K562 (cell line): ENCODE measurements around the gene TEX48. TPM values are rescaled to one million over a fixed set of nuclear protein-coding genes. Genes with fewer than 3 reads are reported as not detected.

Source experiments
- ATAC-seq: fragments of 200-7000 bp; cut with Tn5 transposase; 3 replicates; pipeline ENCODE4 v1.9.1; 2020; ENCODE audit warnings: moderate library complexity
- BruUV-seq: library from RNA; stranded (reverse); fragments of 400-500 nt; replicated peaks from 2 replicates; lab custom pipeline; 2021; lab: Mats Ljungman, UMichigan
- CTCF ChIA-PET: fragments of 300-600 bp; formaldehyde crosslinking; extraction: SDS; loops from one replicate; lab custom pipeline; 2021; ENCODE audit warnings: low intra/inter-chr PET ratio; lab: Yijun Ruan, JAX
- POLR2A ChIA-PET: fragments of 300-600, 350-650 bp; sonication (Branson Sonifier 250); formaldehyde crosslinking; extraction: SDS; loops from one replicate; lab custom pipeline; 2021; ENCODE audit warnings: antibody characterized with exemption, inconsistent platforms; lab: Yijun Ruan, JAX
- DNase-seq, 4 experiments: peaks; one replicate each; pipeline versions ENCODE4 v3.0.0 to v3.0.0-alpha.2; 2011 to 2018; ENCODE audit warnings: low spot score in 3 of 4, mixed read lengths in 3 of 4; ENCODE audit errors: extremely low read depth in 1 of 4
- FAIRE-seq: peaks from 2 replicates; lab custom pipeline; 2011; peaks lifted over from hg19 to GRCh38; lab: Jason Lieb, UNC
- H2AFZ ChIP-seq: 2 replicates; pipeline ENCODE4 v1.6.0; 2011; ENCODE audit warnings: low read depth, low read length, control low read depth, inconsistent platforms
- H3K27ac ChIP-seq: fragments of 200-600 bp; 3 replicates; pipeline ENCODE4 v1.8.0; 2011; ENCODE audit warnings: low read depth, mild to moderate bottlenecking, control low read depth, inconsistent platforms, low read length, moderate library complexity, mixed read lengths; ENCODE audit errors: extremely low read depth
- H3K27me3 ChIP-seq, 2 experiments: fragments of 300-600 bp in 1 of 2; 2 replicates in 1 of 2; 3 replicates in 1 of 2; pipeline versions ENCODE4 v1.6.0 to v1.8.0; 2011; ENCODE audit warnings: inconsistent platforms in 2 of 2, low read length in 2 of 2, mild to moderate bottlenecking in 1 of 2, mixed read lengths in 1 of 2, moderate library complexity in 1 of 2; ENCODE audit not compliant: control insufficient read depth in 2 of 2, insufficient read depth in 2 of 2
- H3K36me3 ChIP-seq: fragments of 300-600 bp; 3 replicates; pipeline ENCODE4 v1.8.0; 2011; ENCODE audit warnings: mild to moderate bottlenecking, low read length, inconsistent platforms; ENCODE audit not compliant: control insufficient read depth, insufficient read depth
- H3K4me1 ChIP-seq, 2 experiments: fragments of 200-600 bp in 1 of 2; replicated peaks in 1 of 2; 2 replicates in 1 of 2; 3 replicates in 1 of 2; pipeline versions ENCODE4 v1.5.1 to v1.8.0; 2011; ENCODE audit warnings: inconsistent platforms in 2 of 2, low read length in 2 of 2, mild to moderate bottlenecking in 1 of 2, mixed read lengths in 1 of 2, moderate library complexity in 1 of 2; ENCODE audit not compliant: control insufficient read depth in 2 of 2, insufficient read depth in 2 of 2
- H3K4me2 ChIP-seq: 2 replicates; pipeline ENCODE4 v1.6.1; 2011; ENCODE audit warnings: low read length, control low read depth, inconsistent platforms, mixed read lengths; ENCODE audit not compliant: insufficient read depth
- H3K4me3 ChIP-seq: fragments of 200-600 bp; sonication (generic), shearing (Covaris generic); 2 replicates; pipeline ENCODE4 v1.5.1; 2016; ENCODE audit warnings: control low read depth, inconsistent platforms
- H3K79me2 ChIP-seq: fragments of 200-600 bp; 3 replicates; pipeline ENCODE4 v1.8.0; 2011; ENCODE audit warnings: low read length, inconsistent platforms; ENCODE audit not compliant: control insufficient read depth, insufficient read depth
- H3K9ac ChIP-seq, 2 experiments: 2 replicates each; pipeline versions ENCODE4 v1.6.0 to v1.6.1; 2011; ENCODE audit warnings: low read depth in 2 of 2, low read length in 2 of 2, control low read depth in 1 of 2, inconsistent platforms in 1 of 2, mild to moderate bottlenecking in 1 of 2, mixed read lengths in 1 of 2; ENCODE audit not compliant: insufficient read depth in 1 of 2
- H3K9me1 ChIP-seq: one replicate; pipeline ENCODE4 v1.6.0; 2011; ENCODE audit warnings: inconsistent platforms, mild to moderate bottlenecking, low read length, moderate library complexity; ENCODE audit not compliant: control insufficient read depth, insufficient read depth
- H3K9me3 ChIP-seq: replicated peaks from 2 replicates; pipeline ENCODE4 v1.5.1; 2011; ENCODE audit warnings: low read depth, low read length, inconsistent platforms; ENCODE audit not compliant: control insufficient read depth, insufficient read depth
- H4K20me1 ChIP-seq: replicated peaks from 2 replicates; pipeline ENCODE4 v1.6.1; 2011; ENCODE audit warnings: low read length, inconsistent platforms, mixed read lengths; ENCODE audit not compliant: control insufficient read depth, insufficient read depth
- ADNP ChIP-seq: fragments of 200-800 bp; sonication (Bioruptor generic); IDR thresholded peaks from 2 replicates; pipeline ENCODE4 v1.6.1; 2016; ENCODE audit warnings: missing genetic modification characterization, missing compliant biosample characterization
- BRF2 ChIP-seq: IDR thresholded peaks from 3 replicates; pipeline ENCODE4 v1.6.1; 2011; ENCODE audit warnings: borderline replicate concordance, mild to moderate bottlenecking; ENCODE audit not compliant: insufficient read length, insufficient read depth
- CEBPB ChIP-seq: fragments of 450-650 bp; IDR thresholded peaks from 2 replicates; pipeline ENCODE4 v1.6.1; 2016; ENCODE audit warnings: missing genetic modification characterization, missing compliant biosample characterization
- HCFC1 ChIP-seq: IDR thresholded peaks from 2 replicates; pipeline ENCODE4 v1.6.1; 2012; ENCODE audit warnings: low read depth, low read length, improper control_type of control experiment
- HIVEP1 ChIP-seq: fragments of 250-450 bp; sonication (Bioruptor Pico); IDR thresholded peaks from 2 replicates; pipeline ENCODE4 v1.4.0; 2020; ENCODE audit warnings: mild to moderate bottlenecking
- HLTF ChIP-seq: fragments of 450-650 bp; IDR thresholded peaks from 2 replicates; pipeline ENCODE4 v1.6.1; 2016
- ILF3 ChIP-seq: fragments of 450-650 bp; IDR thresholded peaks from 2 replicates; pipeline ENCODE4 v1.6.1; 2018; ENCODE audit warnings: antibody characterized with exemption, mild to moderate bottlenecking, moderate library complexity, borderline replicate concordance
- KDM5B ChIP-seq: fragments of 200-600 bp; sonication (generic); IDR thresholded peaks from 2 replicates; pipeline ENCODE4 v1.6.1; 2012; ENCODE audit warnings: low read depth, mild to moderate bottlenecking, moderate library complexity, low read length, control low read depth, inconsistent platforms; ENCODE audit not compliant: insufficient replicate concordance
- KLF13 ChIP-seq: fragments of 450-650 bp; IDR thresholded peaks from 2 replicates; pipeline ENCODE4 v1.6.1; 2016; ENCODE audit warnings: missing genetic modification characterization, low read depth, mild to moderate bottlenecking, missing compliant biosample characterization, moderate library complexity, borderline replicate concordance
- MAFK ChIP-seq: IDR thresholded peaks from 2 replicates; pipeline ENCODE4 v1.6.1; 2011; ENCODE audit warnings: low read length, improper control_type of control experiment
- MTA1 ChIP-seq: fragments of 450-650 bp; IDR thresholded peaks from 2 replicates; pipeline ENCODE4 v1.6.1; 2017; ENCODE audit warnings: borderline replicate concordance
- SMARCC2 ChIP-seq: fragments of 450-650 bp; IDR thresholded peaks from 2 replicates; pipeline ENCODE4 v1.6.1; 2017; ENCODE audit warnings: antibody characterized with exemption, moderate library complexity, mild to moderate bottlenecking, low read depth
- SRSF7 ChIP-seq: fragments of 200-400 bp; formaldehyde crosslinking; optimal IDR thresholded peaks from 2 replicates; pipeline ENCODE3; 2017; ENCODE audit warnings: mild to moderate bottlenecking, low read depth, low read length
- TAF7 ChIP-seq: fragments of 450-650 bp; IDR thresholded peaks from 2 replicates; pipeline ENCODE4 v1.6.1; 2016; ENCODE audit warnings: missing genetic modification characterization, missing compliant biosample characterization
- TCF7L2 ChIP-seq: fragments of 150-350 bp; IDR thresholded peaks from 2 replicates; pipeline ENCODE4 v1.6.1; 2016; ENCODE audit warnings: low read depth, mild to moderate bottlenecking, low read length, moderate library complexity
- TEAD4 ChIP-seq, 2 experiments: sonication (generic) in 1 of 2; formaldehyde crosslinking in 1 of 2; IDR thresholded peaks; 2 replicates each; pipeline versions ENCODE4 v1.6.1 to v1.8.0; 2012 to 2022; ENCODE audit warnings: borderline replicate concordance in 1 of 2, inconsistent platforms in 1 of 2, low read length in 1 of 2, mild to moderate bottlenecking in 1 of 2, missing genetic modification reagents in 1 of 2
- ZKSCAN3 ChIP-seq: fragments of 250-450 bp; sonication (Bioruptor Pico); IDR thresholded peaks from 2 replicates; pipeline ENCODE4 v1.4.0; 2020
- ZNF232 ChIP-seq: sonication (generic); formaldehyde crosslinking; IDR thresholded peaks from 2 replicates; pipeline ENCODE4 v1.8.0; 2022; ENCODE audit warnings: mild to moderate bottlenecking, missing genetic modification reagents
- WGBS: fragments of 100-300 bp; shearing (Covaris generic); methylation state at CpG from one replicate; pipeline ENCODE4 v1.1.6; 2016; ENCODE audit warnings: low coverage, mixed read lengths; ENCODE audit not compliant: insufficient coverage; ENCODE audit errors: missing lambda C conversion rate; 5-methylcytosine and 5-hydroxymethylcytosine counted together
- in situ Hi-C: fragments of 300-500 bp; cut with MboI; formaldehyde crosslinking; loops from 4 replicates; pipeline ENCODE4 v1.15.0; 2018; ENCODE audit warnings: inconsistent platforms, mixed read lengths
- intact Hi-C: fragments of 100-400 bp; cut with micrococcal nuclease; formaldehyde crosslinking; loops from 2 replicates; pipeline ENCODE4 v1.14.2; 2022
- polyA plus RNA-seq, 8 experiments: library from polyadenylated mRNA; depleted of rRNA in 4 of 8; stranded (reverse) in 5 of 8; unstranded in 3 of 8; fragments of >200 nt; fragmentation: Nextera tagmentation in 2 of 8; fragmentation: Illumina TruSeq in 1 of 8; extraction: Ambion mirVana in 2 of 8; extraction: Trizol in 1 of 8; gene quantifications; 2 replicates each; pipeline versions ENCODE4 v1.2.1 to v1.2.3, GENCODE V29; 2011 to 2014; ENCODE audit warnings: inconsistent platforms in 1 of 8, missing spikeins in 1 of 8
- total RNA-seq, 7 experiments: library from RNA; depleted of rRNA in 6 of 7; stranded (reverse); fragments of >200 nt in 6 of 7; fragmentation: Illumina TruSeq in 2 of 7; extraction: Trizol in 2 of 7; gene quantifications; 2 replicates each; pipeline versions ENCODE4 v1.2.1 to v1.2.3, GENCODE V29; 2011 to 2021; ENCODE audit warnings: low replicate concordance in 1 of 7

The TEX48 gene
- total and polyA plus RNA-seq, 9 of the 15 experiments (the other 6 are each of a cell fraction or from before 2014, with no cell fraction given) = not detected

GRCh38 chr9:114693248-114693855, 11.4 kb upstream of the TEX48 start:
- no peak overlapping the region for H3K9ac ChIP-seq
- H2AFZ ChIP-seq = no peak overlapping the region
- in situ Hi-C loops = no loop called here
- no peak overlapping the region for H3K4me3 ChIP-seq
- no peaks in the 10 kb centered on the region for H3K79me2 ChIP-seq
- no peaks in the 10 kb centered on the region for H3K9me3 ChIP-seq
- intact Hi-C loops = no loop called here
- ChIA-PET CTCF (no interaction called here), POLR2A (interaction anchor here (0.6 kb wide), 1 partner anchor 296 kb away, joined by 3 read pairs; no protein-coding TSS in a partner anchor)
- H3K27ac ChIP-seq = no peak overlapping the region
- DNase-seq = no peak
- H3K4me2 ChIP-seq = no peak overlapping the region
- no peak for FAIRE-seq
- no peaks in the 10 kb centered on the region for H4K20me1 ChIP-seq
- BruUV-seq = no TSS peak
- ATAC-seq = no peak
- H3K36me3 ChIP-seq = no peaks in the 10 kb centered on the region
- no peak for TF ChIP-seq SMARCC2
- no peak for TF ChIP-seq ZNF232
- no peak for TF ChIP-seq ZKSCAN3 (CRISPR knock-in tag)
- TF ChIP-seq TEAD4 (IDR thresholded peaks at IDR 0.05; ENCODE audit: low read length) = no peak
- TF ChIP-seq TEAD4 (CRISPR knock-in tag; IDR thresholded peaks at IDR 0.05; ENCODE audit: borderline replicate concordance) = no peak
- no peak for TF ChIP-seq HCFC1
- no peak for TF ChIP-seq ILF3
- no peak for TF ChIP-seq ADNP (tag)
- TF ChIP-seq TCF7L2 = no peak
- TF ChIP-seq BRF2 = no peak
- no peak for TF ChIP-seq HLTF
- TF ChIP-seq MAFK = no peak
- TF ChIP-seq HIVEP1 (CRISPR knock-in tag) = no peak
- no peak for TF ChIP-seq CEBPB
- TF ChIP-seq TAF7 (tag) = no peak
- TF ChIP-seq MTA1 = no peak
- no peak for TF ChIP-seq KLF13
- no peak for TF ChIP-seq KDM5B
- TF ChIP-seq SRSF7 = no peak
- 0% methylated on average over 2 of the region's 2 CpGs for WGBS
- H3K4me1 ChIP-seq = no peaks in the 10 kb centered on the region
- peaks cover 5 to 6% of the 10 kb centered on the region in 2 experiments; a peak in 4 of 5 replicates for H3K27me3 ChIP-seq
- H3K9me1 ChIP-seq = no peaks in the 10 kb centered on the region
